ENCODE measurements around the gene SUPT5H.

The SUPT5H gene

DNA sequence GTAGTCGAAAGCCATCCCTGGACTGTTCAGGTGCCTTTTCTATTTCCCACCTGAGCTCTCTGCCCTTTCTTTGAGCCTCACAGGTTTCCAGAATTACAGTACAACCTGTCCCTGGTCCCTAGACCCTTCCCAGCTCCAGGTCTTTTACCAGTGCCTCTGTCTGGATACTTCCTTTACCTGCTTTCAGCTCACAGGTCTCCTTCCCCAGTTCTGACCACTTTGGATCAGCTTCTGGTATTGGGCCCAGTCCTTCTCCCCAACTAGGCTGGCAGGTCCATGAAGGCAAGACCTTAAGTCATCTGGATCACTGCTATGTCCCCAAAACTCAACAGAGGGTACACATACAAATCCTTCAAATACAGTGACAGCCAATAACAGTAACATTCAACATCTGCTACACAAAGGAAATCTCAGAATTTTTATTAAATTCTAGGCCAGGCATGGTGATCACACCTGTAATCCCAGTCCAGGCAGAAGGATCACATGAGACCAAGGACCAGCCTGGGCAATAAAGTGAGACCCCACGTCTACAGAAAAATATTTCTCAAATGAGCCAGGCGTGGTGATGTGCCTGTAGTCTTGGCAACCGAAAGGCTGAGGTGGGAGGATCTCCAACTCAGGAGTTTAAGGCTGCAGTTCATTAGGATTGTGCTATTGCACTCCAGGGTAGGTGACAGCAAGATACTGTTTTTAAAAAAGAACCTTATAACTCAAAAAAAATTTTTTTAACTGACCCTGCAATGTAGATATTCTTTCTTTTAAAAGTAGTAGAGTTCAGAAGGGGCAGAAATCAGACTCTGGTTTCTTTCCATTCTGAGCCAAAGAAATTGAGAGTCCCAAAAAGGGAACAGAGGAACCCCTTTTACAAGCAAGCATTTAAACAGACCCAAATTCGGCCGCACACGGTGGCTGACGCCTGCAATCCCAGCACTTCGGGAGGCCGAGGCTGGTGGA lies 11.0 kb upstream of the SUPT5H start:
- Histone ChIP-seq H3K4me3 (replicated peaks; ENCODE audit: low read depth, low read length) (peak overlapping the region; percentile 74), H3K36me3 (ENCODE audit: control insufficient read depth, insufficient read depth, low read length) (peaks cover 27% of the 10 kb centered on the region), H3K27me3 (replicated peaks; ENCODE audit: control insufficient read depth, insufficient read depth, low read length) (no peaks in the 10 kb centered on the region)
- no peak for TF ChIP-seq CTCF (IDR thresholded peaks at IDR 0.05; ENCODE audit: insufficient read depth, low read length, poor library complexity, severe bottlenecking)
- DNase-seq (ENCODE audit: extremely low read depth, insufficient read length): no peak

DNA sequence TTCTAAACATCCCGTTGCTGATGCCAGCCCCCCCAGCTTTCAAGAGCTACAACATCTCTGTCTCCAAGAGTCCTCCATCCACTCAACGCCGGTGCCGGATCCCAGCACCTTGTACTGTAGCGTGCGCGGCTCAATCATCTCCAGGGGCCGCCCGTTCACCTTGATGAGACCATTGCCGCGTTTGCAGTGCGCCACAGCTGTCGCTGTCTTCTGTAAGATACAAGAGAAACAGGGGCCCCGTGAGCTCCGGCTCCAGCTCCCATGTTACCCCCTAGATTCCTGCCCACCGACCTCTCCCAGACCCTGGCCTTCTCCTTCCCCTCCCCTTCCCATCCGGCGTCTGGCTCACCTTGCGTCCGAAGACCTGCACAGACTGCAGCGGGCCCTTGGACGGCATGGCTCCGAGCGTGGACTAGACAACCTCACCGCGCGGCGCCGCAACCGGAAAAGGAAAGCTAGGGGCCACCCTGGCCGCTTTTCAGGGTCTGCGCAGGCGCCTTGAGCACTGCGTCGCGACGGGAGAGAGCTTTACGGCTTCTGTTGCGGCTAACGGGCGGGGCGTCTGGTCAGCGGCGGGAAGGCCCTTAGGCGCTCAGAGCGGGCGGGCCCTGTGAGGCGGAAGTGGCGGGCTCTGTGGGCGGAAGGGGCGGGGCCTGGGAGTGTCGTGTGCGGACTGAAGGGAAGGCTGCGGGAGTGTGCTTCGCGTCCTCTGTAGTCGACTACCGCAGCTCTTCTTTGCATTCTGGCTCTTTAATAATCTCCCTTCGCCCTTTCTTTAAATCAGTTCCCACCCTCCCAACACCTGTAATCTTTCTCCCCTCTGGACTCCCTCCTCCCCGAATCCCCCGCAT lies 9.7 kb upstream of the SUPT5H start, which contains the start of gene RPS16:
RPS16 (minus strand) TSS at position 451 of the 851 bp plus-strand sequence; CDS start at position 397, 54 bp downstream.
- peak; percentile 98 for DNase-seq (ENCODE audit: extremely low read depth, insufficient read length)
- TF ChIP-seq CTCF (IDR thresholded peaks at IDR 0.05; ENCODE audit: insufficient read depth, low read length, poor library complexity, severe bottlenecking): no peak

GRCh38 chr19:39436350-39436716 lies 9.0 kb upstream of the SUPT5H start:
- no peak for TF ChIP-seq CTCF (IDR thresholded peaks at IDR 0.05; ENCODE audit: insufficient read depth, low read length, poor library complexity, severe bottlenecking)
- Histone ChIP-seq H3K27me3 (replicated peaks; ENCODE audit: control insufficient read depth, insufficient read depth, low read length) (no peaks in the 10 kb centered on the region), H3K36me3 (ENCODE audit: control insufficient read depth, insufficient read depth, low read length) (peaks cover 27% of the 10 kb centered on the region), H3K4me3 (replicated peaks; ENCODE audit: low read depth, low read length) (peak overlapping the region; percentile 63)
- no peak for DNase-seq (ENCODE audit: extremely low read depth, insufficient read length)

More for the DNA sequence above, 9.7 kb upstream of the SUPT5H start, which contains the start of gene RPS16:
- Histone ChIP-seq H3K4me3 (replicated peaks; ENCODE audit: low read depth, low read length) (peak within 1 kb of the TSS; percentile 74), H3K27me3 (replicated peaks; ENCODE audit: control insufficient read depth, insufficient read depth, low read length) (no peaks in the 10 kb centered on the region), H3K36me3 (ENCODE audit: control insufficient read depth, insufficient read depth, low read length) (peaks cover 27% of the 10 kb centered on the region)

GRCh38 chr19:39438270-39438934 lies 7.0 kb upstream of the SUPT5H start:
- DNase-seq (ENCODE audit: extremely low read depth, insufficient read length): no peak
- Histone ChIP-seq H3K27me3 (replicated peaks; ENCODE audit: control insufficient read depth, insufficient read depth, low read length) (no peaks in the 10 kb centered on the region), H3K4me3 (replicated peaks; ENCODE audit: low read depth, low read length) (no peak overlapping the region), H3K36me3 (ENCODE audit: control insufficient read depth, insufficient read depth, low read length) (peaks cover 14% of the 10 kb centered on the region)
- TF ChIP-seq CTCF (IDR thresholded peaks at IDR 0.05; ENCODE audit: insufficient read depth, low read length, poor library complexity, severe bottlenecking): no peak

GRCh38 chr19:39444598-39445195 lies 685 bp upstream of the SUPT5H start:
- peak overlapping the region; percentile 100 for H3K4me3 ChIP-seq (replicated peaks; ENCODE audit: low read depth, low read length)
- no peaks in the 10 kb centered on the region for H3K27me3 ChIP-seq (replicated peaks; ENCODE audit: control insufficient read depth, insufficient read depth, low read length)
- no peaks in the 10 kb centered on the region for H3K36me3 ChIP-seq (ENCODE audit: control insufficient read depth, insufficient read depth, low read length)
- no peak for TF ChIP-seq CTCF (IDR thresholded peaks at IDR 0.05; ENCODE audit: insufficient read depth, low read length, poor library complexity, severe bottlenecking)
- DNase-seq (ENCODE audit: extremely low read depth, insufficient read length): no peak

Measured in GM06990 (cell line).